ENCODE data around the gene ARID4B.

- TF ChIP-seq, protein P1, sequence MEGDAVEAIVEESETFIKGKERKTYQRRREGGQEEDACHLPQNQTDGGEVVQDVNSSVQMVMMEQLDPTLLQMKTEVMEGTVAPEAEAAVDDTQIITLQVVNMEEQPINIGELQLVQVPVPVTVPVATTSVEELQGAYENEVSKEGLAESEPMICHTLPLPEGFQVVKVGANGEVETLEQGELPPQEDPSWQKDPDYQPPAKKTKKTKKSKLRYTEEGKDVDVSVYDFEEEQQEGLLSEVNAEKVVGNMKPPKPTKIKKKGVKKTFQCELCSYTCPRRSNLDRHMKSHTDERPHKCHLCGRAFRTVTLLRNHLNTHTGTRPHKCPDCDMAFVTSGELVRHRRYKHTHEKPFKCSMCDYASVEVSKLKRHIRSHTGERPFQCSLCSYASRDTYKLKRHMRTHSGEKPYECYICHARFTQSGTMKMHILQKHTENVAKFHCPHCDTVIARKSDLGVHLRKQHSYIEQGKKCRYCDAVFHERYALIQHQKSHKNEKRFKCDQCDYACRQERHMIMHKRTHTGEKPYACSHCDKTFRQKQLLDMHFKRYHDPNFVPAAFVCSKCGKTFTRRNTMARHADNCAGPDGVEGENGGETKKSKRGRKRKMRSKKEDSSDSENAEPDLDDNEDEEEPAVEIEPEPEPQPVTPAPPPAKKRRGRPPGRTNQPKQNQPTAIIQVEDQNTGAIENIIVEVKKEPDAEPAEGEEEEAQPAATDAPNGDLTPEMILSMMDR (IDR thresholded peaks at IDR 0.05; ENCODE audit: low read depth, low read length), result no peak
- TF ChIP-seq EZH2phosphoT487 (IDR thresholded peaks at IDR 0.05; ENCODE audit: low read depth), result no peak
Measured at GRCh38 chr1:235325139-235325538, 2.8 kb downstream of the ARID4B start.
